ENCODE data around the gene TARS3.
"Not testable (repeated sequence)": the region's sequence is repeated elsewhere in the genome, so short reads cannot be mapped to it uniquely, and the experiment has no call there.

TARS3 gene

DNA sequence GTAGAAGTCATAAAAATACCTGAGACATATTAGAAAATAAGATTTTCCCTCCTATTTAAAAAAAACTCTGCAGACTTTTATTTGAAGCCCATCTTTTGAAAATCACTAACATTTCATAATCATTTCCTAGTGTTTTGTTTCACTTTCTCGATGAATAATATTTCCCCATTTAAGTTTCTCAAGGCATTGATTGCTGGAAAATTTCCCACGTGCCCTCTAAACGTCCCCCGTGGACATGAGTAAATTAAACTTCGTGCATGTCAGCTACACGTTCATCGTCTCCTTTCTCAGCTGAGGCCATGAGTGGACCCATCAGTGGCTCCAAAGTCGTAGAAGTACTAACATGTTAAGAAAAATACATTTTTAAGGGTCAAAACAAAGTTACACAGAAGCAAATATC is 70.1 kb downstream of the TARS3 start:
- no peak for DNase-seq (ENCODE audit: low read depth)

DNA sequence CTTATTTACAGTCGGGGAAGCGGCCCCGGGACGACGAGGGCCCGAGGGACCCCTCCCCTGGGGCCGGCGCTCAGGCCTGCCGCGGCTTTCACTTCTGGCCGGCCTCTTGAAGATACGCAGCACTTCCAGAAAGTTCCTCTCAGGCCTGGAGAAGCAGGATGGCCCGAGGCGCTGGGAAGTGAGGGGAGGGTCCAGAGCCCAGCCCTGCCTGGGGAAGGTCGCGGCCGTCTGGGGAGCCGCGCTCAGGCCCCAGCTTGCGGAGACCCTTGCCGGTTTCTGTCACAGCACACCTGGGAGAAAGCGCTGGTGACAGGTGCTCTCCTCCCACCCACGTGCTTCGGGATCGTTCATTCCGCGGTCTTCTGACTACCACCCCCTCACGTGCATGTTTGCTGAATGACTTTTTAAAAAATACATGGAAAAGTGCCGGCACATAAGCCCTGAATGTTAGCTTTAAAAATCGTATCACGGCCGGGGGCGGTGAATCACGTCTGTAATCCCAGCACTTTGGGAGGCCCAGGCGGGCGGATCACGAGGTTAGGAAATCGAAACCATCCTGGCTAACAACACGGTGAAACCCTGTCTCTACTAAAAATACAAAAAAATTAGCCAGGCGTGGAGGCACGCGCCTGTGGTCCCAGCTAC is 71.4 kb downstream of the TARS3 start:
- DNase-seq (ENCODE audit: low read depth), result no peak

DNA sequence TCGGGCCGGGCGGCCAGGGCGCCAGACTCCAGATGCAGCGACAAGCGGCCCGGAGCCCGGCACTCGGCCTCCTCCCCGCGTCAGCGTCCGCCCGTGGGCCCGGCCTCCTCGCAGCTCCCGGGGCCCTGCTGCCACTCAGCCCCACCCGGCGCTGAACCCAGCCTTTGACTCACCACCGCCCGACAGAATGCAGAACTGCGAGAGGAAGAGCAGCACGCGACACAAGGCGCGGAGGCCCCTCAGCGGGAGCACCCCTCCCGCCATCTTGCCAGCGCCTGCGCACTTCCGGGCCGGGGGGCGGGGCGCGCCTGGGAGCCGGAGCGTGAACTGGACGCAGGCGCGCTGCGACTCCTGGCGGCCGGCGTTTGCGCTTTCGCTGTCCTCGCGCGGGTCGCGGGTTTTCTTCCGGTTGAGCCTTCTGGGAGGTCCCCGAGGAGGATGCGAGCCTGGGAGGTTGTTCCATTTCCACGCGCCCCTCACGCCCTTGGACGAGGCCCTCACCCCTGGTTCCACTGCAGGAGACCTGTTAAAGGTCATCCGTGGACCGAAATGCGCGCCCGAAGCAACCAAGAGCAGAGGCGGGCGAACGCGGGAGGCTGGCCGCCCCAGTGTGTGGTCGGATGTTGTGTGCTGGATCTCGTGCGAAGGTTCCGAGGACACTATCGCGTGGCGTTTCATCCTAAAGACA is 72.0 kb downstream of the TARS3 start, which contains the start of gene TM2D3:
TSS of gene TM2D3 (minus strand) at position 284 of the 688 bp plus-strand sequence. CDS start at position 264, 20 bp downstream.
- DNase-seq (ENCODE audit: low read depth), result peak; percentile 81

DNA sequence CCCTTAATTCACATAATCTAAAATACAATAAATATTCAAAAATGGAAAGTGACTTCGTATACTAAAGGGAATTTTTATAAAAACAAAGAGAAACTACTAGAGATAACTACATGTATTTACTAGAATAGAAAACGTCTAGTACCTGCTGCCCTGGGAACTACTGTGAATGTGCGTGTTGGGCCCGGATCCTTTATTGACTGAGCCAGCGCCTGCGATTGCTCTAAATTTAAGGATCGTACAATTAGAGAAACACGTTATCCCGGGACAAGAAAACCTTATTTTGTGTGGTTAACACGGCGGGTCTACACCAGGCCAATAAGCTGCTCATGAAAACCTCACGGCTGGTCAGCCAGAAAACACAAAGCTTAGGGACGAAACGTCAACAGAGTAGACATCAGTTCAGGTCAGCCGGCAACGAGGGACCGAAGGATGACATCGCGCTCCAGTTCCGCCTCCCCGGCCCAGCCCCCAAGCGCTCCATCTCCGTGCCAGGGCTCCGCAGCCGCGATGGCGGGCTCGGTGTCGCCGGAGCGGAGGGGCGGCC is 72.6 kb downstream of the TARS3 start:
- DNase-seq (ENCODE audit: low read depth), result no peak

DNA sequence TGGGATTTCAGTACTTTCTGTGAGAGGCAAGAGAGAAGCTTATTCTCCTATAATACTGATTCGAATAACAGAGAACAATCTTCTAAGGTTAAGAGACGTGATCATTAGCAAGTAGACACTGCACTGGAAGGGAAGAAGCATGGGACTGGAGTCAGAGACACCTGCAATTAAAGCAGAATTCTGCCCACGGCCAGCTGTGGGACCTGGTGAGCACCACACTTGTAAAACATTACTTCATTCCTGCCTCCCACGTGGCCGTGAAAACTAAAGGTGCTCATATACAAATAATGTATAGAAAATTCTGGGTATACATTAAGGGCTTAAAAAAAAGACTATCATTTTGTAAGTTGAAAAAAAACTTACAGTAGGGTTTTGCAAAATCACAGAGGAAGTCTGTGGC is 74.1 kb downstream of the TARS3 start:
- DNase-seq (ENCODE audit: low read depth), result no peak

DNA sequence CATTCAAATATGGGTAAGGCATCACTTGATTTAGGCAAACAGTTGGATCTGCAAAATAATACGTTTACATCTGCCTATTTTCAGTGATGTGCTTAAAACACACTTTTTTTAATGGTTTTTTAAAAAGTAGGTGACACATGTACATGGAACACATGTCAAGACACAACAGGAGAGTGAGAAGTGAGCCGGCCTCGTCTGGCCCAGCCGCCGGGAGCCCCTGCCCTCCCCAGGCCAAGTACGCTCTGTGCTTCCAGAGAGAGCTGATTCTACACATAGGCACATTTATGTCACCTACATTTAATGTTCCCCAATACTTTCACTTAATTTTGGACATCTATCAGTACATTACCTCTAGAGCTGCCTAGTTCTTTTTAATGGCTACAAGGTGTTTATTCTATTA is 75.9 kb downstream of the TARS3 start:
- DNase-seq (ENCODE audit: low read depth), result no peak

DNA sequence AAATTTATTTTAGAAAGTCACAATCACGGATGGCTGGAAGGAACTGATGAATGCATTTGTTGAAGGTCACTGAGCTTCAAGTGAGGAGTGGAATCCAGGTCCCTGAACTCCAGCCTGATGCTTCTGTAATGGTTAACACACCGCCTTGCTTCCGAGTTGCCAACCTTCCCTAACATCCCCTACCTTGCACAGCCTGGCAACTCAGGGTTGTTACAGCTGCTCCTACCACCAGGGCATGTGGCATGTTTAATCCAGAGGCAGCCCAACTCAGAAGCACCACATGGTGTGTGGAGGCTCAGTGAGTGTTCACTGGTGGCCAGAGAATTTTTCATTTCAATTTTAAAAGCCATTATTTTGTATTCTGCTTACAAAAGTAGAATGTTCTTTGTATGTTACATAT is 77.0 kb downstream of the TARS3 start:
- DNase-seq (ENCODE audit: low read depth), result no peak

DNA sequence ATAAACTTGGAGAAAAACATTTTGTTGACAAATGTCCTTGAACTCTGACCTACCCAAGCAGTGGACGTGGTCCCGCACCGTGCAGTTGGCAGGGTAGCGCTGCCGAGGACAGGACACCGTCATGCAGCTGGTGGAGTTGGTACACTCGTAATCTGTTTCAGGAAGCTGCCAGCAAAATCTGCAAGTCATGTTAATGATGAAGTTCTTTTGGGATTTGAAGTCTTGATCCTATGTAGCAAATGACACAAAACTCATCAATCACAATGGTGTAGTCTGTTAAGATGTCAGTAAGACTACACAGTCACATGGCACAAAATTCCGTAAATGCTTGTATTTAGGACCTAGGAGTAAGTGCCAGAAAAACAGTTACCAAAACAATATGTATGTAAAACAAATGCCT is 77.6 kb downstream of the TARS3 start:
- no peak for DNase-seq (ENCODE audit: low read depth)

DNA sequence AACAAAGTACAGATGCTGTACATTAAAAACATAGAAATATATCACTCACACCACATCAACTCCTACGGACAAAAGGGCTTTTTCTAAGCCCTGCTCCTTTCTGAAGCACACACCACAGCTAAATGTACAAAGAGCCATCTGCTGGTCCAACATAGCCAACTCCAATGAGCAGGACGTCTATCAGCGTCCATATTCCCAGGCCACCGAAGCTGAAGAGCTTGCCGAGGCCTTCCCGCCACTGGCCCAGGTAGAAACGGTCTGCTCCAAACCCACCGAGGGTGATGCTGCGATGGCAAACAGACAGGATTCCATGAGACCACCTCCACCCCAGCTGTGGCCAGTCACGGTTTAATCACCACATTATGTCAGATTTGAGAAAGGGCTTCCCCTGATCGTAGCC is 81.9 kb downstream of the TARS3 start:
- no peak for DNase-seq (ENCODE audit: low read depth)

DNA sequence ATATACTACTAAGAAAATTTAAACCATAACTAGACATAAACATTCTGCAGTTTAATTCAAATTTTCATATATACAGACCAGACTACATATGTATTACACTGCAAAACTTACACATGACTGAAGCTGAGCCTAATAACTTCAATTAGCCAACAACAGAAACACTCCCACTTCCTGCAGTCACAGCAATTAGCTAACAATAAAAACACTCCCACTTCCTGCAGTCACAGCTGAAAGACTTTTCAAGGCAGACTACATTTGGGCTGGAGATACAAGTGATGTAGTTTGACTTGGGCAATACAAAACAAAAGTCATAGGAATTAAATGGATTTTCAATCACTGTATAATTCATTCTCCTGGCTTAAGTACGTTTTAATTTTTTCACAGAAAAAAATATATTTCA is 82.4 kb downstream of the TARS3 start:
- DNase-seq (ENCODE audit: low read depth), result no peak

DNA sequence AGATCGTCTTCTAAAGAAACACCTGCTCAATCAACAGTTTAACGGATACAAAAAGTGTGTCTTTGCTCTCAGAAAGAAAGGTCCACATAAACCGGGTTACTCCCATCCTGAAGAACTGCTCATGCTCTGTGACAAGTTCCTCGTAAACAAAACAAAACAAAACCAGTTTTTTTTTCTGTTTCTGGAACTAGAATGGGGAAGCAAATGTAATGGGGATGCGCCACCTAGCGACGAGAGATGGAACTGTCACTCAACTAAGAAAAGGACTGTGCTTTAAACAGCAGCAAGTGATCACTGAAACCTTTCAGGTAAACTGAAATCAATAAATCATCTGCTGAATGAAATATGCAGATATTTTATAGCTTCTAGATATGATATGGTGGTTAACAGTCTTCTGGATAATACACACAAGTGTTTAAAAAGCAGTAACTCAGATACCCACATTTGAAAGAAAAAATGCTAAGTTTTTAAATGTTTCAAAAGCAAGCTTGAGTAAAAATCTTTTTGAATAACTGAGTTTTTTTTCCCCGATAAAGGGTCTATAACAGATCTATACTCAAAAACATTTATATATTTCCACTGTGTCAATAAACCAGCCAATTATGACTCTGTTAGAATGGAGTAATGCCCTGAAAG is 83.0 kb downstream of the TARS3 start:
- peak; percentile 53 for DNase-seq (ENCODE audit: low read depth)

DNA sequence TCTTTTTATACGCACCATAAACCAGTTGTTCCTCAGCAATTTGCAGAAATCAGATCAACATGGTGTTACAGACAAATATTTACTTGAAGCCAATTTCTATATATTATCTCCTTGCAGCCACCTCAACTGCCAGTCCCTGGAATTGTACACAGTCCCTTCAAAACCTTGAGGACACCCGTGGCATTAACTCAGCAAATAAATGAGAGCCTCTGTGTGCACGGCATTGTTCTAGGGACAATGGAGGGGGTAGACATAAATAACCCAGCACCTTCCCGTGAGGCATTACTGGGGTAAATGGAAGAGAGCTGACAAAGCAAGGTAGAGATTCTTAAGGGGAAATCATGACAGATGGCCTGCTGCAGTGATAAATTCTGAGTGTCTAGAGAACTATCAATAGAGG is 84.6 kb downstream of the TARS3 start:
- DNase-seq (ENCODE audit: low read depth), result no peak

DNA sequence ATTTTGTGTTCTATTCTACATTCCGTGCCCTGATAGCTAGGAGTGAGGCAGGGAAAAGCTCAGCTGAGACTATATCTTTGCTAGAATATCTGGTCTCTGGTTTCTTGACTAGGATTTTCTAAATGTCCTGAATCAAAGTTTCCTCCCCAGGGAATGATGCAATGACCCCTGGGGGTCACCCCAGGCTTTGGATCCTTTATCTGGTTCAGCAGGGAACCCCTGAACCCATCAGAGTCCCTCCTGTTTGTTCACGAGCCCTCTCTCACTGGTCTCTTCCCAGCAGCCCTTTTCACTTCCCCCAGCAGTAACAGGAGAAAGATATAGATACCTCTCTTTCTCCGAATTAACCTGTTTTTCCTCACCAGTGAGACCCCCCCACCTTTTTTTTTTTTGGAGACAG is 86.4 kb downstream of the TARS3 start:
- DNase-seq (ENCODE audit: low read depth), result no peak

DNA sequence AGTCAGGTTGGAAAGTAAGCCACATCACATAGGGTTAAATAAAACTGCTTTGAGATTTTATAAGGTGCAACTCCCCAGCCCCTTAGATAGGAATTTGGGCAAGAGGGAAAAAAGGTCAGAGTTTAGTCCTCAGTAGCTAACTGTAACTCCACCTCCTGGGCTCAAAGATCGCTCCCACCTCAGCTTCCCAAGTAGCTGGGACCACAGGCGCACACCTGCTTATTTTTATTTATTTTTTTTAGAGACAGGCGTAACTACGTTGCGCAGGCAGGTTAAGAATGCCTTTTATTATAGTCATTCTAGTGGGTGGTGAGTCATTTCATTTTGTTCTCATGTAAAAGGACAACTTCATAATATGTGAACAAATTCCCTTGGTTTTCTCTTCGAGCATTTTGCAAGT is 86.8 kb downstream of the TARS3 start:
- no peak for DNase-seq (ENCODE audit: low read depth)

DNA sequence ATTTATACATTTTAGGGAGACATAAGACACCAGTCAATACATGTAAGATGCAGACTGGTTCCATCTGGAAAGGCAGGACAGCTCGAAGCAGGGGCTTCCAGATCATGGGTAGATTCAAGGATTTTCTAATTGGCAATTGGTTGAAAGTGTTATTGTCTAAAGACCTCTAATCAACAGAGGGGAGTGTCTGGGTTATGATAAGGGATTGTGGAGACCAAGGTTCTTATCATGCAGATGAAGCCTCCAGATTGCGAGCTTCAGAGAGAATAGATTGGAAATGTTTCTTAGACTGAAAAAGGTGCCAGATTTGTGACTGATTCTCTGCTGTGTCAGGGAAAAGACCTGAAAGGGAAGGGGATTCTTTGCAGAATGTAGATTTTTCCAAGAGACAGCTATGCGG is 87.2 kb downstream of the TARS3 start:
- no peak for DNase-seq (ENCODE audit: low read depth)

DNA sequence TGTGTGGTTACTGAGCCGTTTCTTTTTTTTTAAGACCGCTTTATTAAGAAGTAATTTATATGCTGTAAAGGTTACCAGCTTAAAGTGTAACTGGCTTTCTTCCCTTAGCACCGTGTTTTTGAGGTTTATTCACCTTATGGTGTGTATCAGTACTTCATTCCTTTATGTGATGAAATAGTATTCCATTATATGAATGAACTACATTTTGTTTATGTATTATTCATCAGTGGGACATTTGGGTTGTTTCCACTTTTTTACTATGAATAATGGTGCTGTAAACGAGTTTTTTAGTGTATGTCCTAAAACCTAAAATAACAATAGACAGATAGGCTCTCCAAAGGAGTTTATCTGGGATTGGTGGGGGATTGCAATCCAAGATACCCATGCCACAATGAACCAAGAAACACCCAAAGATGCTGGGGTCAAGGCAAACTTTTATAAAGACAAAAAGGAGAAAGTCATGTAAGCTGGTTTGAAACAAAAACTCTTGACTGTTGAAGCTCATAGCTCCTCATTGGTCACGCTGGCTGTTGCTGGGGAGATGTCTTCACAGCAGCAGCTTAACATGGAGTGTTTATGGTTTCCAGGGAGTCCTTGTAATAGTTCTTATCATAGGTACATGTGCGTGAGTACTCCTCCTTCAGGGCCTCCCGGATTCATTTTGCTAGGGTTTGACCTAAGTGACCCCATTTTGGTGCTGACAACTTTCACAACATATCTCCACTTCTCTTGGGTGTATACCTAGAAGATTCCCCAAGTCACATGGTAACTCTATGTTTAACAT is 88.1 kb downstream of the TARS3 start:
- no peak for DNase-seq (ENCODE audit: low read depth)

DNA sequence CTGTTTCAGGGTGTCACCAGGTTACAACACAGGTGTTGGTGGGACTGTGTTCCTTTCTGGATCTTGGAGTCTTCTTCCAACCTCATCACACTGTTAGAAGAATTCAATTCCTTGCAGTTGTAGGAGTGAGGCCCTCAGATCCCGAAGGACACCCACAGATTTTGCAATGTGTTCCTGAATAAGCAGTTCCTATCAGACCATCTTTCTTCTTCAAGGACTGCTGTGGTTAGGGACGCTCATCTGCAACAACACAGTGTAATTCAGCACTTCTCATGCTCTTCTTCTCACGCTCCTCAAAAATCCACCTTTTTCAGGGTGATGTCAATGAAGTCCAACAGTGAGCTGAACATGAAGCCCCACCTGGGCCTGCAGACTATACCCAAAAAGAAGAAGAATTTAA is 90.9 kb downstream of the TARS3 start:
- DNase-seq (ENCODE audit: low read depth), result no peak

DNA sequence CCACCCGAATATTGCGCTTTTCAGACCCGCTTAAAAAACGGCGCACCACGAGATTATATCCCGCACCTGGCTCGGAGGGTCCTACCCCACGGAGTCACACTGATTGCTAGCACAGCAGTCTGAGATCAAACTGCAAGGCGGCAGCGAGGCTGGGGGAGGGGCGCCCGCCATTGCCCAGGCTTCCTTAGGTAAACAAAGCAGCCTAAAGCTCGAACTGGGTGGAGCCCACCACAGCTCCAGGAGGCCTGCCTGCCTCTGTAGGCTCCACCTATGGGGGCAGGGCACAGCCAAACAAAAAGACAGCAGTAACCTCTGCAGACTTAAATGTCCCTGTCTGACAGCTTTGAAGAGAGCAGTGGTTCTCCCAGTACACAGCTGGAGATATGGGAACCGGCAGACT is 97.5 kb downstream of the TARS3 start:
- DNase-seq (ENCODE audit: low read depth), result not testable (repeated sequence)

DNA sequence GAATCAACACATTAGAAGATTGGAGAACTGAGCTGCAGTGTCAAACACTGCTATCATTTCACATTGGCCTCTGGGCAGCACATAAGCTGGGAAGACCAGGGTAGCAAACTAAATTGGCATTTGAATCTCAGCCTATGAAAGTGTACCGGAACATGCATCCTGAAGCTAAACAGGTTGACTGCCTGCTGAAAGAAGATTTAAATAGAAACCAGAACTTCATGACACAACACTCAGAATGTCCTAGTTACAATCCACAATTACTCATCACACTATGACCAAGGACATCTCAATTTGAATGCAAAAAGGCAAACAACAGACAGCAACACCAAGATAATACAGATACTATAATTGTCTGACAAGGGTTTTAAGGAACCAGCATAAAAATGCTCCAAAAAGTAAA is 98.3 kb downstream of the TARS3 start:
- DNase-seq (ENCODE audit: low read depth), result no peak

DNA sequence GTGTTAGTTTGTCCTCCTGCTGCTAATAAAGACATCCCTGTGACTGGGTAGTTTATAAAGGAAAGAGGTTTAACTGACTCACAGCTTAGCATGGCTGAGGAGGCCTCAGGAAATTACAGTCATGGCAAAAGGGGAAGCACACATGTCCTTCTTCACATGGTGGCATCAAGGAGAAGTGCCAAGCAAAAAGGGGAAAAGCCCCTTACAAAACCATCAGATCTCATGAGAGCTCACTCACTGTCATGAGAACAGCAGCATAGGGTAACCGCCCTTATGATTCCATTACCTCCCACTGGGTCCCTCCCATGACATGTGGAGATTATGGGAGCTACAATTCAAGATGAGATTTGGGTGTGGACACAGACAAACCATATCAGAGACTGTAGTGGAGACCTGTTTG is 99.1 kb downstream of the TARS3 start:
- no peak for DNase-seq (ENCODE audit: low read depth)

DNA sequence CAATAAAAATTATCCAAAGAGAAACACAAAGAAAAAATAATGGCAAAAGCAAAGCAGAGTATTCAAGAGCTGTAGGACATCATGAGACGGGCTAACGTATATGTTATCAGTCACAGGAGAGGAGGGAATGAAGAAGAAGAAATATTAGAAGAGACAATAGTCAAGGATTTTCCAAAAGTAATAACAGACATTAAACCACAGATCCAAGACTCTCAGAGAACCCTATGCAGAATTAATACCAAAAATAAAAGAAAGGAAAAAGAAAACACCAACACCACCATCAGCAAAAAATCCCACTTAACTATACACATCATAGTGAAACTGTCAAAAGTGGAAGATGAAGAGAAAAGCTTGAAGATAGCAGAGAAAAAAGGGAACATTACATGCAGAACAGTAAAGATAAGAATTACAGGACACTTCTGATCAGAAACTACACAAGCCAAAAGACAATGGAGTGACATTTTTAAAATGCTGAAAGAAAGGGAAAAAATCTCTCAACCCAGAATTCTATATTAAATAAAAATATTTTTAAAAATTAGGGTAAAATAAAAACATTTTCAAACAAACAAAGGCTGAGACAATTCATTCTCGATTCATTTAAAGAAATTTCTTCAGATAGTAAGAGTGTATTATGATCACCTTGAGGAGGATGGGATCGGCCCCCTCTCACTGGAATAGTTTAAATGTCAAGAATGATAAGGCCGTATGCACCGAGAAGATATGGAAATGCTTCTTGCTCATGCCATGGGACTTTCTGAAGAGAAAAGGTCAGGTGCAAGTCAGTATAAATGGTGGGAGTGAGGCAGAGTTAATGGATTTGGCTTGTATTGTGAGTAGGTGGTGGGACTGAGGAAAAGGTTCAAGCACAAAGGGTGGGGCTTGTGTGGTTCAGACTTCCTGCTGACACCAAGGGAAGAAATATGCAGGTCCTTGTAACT is 100.6 kb downstream of the TARS3 start:
- no peak for DNase-seq (ENCODE audit: low read depth)

Measured in fibroblast of the conjunctiva (primary cell).